Measurements from ENCODE around the gene DAB2.
"Not testable (repeated sequence)": the region's sequence is repeated elsewhere in the genome, so short reads cannot be mapped to it uniquely, and the experiment has no call there.

Gene DAB2

DNA sequence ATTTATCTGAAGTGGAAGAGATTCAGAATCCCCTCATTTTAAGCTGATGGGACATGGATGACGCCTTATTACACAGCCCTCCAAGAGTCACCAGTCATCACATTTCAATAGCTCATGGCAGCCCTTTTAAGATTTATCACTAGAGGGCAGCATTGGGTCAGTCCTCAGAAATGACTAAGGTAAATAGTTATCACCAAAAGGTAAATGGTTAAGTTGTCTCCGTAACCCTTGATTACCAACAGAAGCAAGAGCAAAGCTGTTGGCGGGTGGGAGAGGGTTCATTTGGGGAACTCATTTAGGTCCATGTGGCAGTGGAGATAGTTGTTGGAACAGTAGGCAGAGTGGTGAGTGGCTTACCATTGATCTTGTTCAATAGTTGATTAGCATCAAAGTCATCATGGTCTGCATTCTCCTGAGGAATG lies 48.5 kb downstream of the DAB2 start:
- no peak for DNase-seq

DNA sequence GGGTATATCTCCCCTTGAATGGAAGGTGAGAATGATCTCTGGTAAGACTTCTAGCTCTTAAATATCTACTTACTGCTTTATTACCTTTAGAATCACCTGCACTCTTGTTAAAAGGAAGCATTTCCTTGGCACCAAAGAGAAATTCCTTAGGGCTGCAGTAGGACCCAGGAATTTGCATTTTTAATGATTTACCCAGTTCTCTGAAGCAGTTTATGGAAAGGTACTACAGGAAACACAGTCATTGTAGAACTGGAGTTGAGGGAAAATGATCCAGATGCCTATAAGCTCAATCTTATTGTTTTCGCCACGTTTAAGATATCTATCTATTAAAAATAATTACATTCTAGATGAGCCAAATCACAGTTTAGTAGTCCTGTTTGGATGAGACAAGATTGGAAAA lies 51.0 kb downstream of the DAB2 start:
- DNase-seq: no peak

DNA sequence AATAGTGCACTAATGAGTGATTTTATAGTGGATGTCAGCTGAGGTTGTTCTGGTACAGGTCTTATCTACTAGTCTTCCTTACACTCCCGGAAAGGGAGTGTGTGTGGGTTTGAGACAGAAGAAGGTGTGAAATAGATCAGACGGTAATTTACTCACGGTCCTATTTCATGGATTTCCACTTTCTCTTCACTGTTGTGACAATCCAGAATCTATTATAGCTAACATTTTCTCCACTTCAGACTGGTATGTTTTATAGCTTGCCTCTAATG lies 53.5 kb downstream of the DAB2 start:
- no peak for DNase-seq

DNA sequence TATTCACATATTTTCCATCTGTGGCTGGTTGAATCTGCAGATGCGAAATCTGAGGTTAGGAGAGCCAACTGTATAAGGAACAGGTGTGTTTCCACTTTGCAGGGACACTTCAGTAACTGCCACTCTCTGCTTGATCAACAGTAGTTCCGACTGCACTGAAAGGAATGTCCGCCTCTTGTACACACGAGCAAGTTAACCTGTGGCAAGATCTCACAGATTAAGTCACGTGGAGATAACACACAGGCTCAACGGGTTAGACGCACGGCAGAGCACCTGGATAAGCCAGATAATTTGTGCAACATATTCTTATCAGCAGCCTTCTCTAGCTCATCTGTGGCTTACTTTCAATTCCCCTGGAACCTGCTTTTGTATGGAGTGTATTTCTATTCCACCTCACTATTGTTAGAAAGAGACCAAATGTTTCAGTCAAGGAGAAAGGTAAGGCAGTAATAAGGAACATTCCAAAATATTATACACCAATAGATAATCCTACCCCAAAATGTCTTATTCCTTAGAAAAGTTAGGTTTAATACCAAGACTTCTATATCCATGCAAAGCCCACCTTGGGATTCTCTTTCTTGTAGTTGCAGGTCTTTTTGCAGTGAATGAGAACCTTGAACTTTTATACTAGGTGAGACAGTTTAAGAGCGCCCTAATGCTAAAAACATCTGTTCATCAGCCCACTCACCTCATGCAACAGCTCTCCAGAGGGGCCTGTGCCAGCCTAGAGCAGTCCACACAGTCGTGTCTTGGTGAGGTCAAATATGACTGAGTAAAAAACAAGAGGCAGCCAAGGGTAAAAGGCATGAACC lies 54.0 kb downstream of the DAB2 start:
- no peak for DNase-seq

DNA sequence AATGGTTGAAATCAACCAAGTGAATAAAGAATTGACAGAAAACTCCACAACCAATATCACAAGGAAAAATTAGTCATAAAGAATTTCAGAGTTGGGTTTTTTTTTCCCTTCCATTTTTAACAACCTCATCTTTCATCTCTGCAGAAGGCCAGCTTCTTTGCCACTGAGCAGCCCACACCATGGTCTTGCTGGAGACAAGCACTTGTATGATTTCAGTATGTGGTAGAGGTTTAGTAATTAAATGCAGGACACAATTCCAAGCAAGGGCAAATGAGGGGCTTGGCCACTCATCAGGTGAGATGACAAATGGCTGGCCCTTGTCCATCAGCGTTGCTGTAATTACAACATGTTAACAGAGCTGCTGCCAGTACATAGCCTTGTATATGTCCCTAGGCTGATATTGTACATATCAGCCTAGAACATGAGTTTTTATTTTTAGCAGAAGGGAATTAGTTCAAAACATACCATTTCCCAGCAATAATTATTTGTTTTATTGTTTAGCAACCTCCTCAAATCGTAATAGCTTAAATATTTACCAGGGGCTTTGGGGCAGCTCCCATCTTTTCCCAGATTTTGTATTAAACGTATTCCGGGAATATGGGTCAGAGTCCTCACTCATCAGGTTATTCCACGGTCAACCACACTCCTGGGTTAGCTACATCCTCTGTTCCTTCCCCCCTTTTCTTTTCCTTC lies 55.5 kb downstream of the DAB2 start:
- DNase-seq: no peak

DNA sequence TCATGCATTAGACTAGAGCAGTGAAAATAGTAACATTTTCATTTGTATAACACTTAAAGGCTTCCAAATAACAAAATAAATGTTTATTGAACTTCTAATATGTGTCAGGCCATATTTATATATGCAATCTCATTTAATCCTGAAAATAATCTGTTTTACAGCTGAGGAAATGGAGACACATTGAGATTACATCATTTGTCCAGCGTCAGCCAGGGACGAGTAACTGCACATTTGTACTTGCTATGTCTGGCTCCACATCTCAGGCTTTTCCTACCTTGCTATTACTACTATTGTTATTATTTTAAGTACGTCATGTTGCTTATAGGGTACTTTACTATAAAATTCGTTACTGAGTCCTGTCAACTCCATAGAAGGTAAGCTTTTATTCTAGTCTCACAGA lies 56.7 kb downstream of the DAB2 start:
- DNase-seq: no peak

DNA sequence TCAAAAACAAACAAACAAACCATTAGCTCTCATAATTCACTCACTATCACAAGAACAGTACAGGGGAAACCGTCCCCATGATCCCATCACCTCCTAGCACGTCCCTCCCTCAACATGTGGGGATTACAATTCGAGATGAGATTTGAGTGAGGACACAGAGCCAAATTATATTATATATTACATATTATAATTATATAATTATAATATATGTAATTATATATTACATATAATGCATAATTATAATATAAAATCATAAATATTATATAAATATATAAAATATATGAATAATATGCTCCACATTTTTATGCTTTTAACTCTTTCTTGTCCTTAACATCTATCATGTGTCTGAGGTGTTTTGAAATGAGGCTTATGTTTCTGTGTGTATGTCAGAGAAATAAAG lies 57.1 kb downstream of the DAB2 start:
- no peak for DNase-seq

DNA sequence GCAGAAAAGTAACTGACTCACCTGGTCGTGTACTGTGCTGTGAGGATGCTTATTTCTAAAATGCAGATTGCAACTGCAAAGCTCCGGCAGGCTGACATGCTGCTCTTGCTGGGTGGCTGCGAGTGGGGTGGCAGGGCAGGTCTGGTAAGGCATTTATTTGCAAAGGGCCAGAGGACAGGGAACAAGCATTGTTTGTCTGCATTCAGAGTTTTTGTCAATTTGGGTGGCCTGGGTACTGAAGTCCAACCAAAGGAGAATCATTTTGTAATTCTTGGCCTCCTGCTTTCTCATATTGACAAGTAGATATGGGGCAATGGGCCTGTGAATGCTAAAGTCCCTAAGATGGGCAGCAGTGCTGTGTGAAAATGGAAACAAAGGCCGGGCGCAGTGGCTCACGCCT lies 60.4 kb downstream of the DAB2 start, which contains the start of gene C9:
Gene C9, minus strand, starts transcription at position 129 of the 400 bp plus-strand sequence. Its CDS starts 31 bp downstream, at position 98.
- no peak for DNase-seq

DNA sequence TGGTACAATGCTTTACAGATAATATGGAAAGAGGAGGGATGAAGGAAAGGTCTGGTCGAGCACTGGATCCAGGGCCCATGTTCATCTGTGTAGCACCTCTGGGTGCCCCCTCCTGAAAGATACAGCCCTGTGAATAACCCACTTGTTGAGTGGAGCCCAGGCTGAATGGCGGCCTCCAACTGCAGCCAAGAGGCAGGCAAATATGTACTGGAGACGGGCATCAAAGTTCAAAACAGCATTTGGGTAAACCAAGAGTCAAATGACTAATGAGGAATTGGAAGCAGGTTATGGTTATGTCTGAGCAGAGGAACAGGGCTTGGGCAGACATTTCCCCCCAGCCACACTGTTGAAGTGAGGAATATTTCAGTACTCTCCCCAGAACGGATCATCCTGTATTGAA lies 61.6 kb downstream of the DAB2 start:
- no peak for DNase-seq

DNA sequence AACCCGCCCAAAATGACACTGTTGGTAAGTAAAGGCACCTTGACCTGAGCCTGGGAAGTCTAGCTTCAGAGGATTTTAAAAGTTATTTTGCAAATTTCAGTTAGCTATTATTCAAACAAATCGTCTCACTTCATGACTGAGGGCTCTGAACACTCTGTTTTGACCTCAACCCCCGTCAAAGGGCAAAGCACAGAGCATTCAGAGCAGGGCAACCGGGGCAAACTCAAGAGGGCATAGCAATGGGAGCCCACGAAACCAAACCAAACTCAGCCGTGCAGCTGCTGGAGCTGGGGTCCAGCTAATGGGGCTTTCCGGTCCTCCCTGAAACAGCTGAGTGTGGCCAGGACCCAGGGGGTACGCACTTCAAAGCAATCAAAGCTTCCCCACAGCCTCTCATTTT lies 62.1 kb downstream of the DAB2 start:
- DNase-seq: no peak

DNA sequence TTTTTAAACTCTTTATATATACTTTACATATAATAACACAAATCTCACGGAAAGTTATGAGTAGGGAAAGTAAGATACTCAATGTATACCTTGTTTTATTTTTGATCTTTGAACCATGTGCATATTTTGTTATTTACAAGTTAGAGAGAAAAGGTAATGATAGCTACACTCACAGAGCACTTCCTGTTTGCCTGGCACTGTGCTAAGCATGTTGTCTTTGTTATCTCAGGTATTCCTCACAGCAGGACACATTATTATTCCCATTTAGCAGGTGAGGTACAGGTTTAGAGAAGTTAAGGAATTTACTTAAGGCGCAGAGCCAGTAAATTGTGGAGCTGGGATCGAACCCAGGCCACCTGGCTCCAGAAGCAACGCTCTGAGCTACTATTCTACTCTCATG lies 63.5 kb downstream of the DAB2 start:
- DNase-seq: no peak

DNA sequence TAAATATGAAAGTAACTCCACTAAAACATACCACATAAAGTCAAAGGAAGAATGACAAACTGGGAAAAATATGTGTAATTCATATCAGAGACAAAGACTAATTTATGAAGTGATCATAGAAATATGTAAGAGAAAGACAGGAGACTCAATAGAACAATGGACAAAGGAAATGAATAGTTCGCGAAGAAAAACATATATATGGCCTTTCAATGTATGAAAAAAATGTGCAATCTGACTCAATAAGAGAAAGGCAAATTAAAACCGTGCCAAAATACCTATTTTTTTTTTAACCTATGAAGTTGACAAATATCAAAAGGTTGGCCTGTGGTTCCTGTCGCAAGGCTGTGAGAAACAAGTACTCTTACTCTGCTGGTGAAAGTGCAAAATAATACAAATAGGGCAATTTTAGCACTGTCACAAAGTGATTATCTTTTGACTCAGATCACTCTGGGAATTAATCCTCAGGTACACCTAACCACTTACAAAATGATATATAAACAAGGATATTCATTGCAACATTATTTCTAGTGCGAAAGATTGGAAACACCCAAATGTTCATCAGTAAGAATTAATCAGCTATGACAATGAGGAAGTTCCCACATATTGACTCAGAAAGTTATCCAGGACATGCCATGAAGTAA lies 64.2 kb downstream of the DAB2 start:
- DNase-seq: no peak

DNA sequence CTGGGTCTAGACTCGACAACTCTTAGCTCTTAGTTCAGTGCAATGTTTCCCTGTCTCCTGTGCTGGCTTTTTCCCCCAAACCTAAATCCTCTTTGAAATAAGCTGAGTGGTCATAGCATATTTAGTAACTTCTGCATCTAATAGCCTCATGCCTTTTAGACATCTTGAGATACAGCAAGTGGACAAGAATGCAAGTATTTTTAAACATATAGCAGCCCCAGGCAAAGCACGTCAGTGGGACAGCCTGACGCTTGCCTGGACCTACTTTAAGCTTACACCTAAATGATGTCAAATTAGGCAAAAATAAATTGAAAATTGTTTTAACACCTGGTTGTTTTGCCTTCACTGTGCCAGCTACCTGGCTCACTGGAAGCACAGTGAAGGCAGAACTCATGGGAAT lies 68.5 kb downstream of the DAB2 start:
- DNase-seq: no peak

DNA sequence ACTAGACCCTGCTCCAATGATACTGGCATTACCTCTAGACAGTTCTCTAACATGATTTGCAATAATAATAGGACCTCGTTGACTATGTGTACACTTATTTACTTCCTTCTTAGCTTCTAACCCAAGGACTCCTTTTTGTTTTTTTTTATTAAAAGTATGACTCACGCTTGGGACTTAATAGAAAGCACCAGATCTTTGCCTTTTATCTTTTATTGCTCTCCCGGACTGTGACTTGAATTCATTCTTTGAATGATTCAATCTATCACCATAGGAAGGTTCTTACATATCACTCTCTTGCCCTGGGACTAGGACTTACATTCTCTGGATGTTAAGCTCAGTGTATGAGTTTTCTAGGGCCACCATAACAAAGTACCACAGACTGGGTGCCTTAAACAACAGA lies 69.5 kb downstream of the DAB2 start:
- no peak for DNase-seq

DNA sequence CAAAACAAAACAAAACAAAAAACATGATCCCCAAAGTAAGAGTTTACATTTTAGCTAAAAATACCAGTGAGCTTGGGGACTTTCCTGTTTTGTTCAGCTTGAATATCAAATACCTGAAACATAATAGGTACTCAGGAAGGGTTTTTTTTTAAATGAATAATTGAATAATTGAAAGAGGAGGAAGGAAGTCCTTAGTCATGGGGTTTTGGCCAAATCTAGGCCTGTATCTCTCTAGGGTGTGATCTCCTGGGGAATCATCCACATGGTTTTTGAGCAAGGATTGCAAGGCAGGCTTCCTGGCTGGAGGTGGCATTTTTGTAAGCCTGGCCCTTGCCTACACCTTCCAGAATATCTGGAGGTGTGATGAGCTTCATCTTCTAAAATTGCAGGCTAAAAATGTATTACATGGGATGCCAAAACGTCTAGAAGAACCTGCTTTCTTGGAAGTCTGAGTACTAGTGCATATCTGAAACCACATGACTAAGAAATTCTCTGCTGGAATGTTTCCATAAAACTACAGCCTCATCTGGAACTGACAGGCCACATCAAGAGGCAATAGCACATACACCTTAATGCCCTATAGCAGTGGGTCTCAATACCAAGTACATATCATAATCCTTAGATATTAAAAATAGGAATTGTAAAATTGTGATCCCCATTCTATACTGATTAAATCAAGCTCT lies 70.9 kb downstream of the DAB2 start:
- no peak for DNase-seq

DNA sequence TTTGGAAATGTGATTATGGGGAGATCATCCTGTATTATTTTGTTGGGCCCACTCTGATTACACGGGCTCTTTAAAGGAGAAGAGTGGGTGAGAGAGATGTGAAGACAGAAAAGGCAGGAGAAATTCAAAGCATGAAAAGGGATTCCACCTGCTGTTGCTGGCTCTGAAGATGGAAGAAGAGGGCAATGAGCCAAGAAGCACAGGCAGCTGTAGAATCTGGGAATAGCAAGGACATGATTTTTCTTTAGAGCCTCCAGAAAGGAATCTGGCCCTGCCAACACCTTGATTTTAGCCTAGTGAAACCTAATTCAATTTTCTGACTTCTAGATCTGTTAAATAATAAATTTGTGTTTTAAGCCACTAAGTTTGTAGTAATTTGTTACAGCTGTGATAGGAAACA lies 71.8 kb downstream of the DAB2 start:
- no peak for DNase-seq

DNA sequence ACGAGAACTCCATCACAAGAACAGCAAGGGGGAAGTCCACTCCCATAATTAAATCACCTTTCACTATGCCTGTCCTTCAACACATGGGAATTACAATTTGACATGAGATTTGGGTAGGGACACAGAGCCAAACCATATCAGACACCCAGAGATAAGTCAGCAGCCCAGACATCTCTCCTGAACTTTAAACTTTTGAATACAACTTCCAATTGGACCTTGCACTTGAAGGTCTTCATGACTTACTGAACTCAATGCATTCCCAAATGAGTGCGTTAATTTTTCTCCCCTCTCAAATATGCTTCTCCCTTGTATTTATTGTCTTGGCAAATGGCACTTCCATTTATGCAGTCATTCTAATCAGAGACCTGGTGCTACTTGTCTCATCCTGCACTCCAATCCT lies 72.6 kb downstream of the DAB2 start:
- DNase-seq: no peak

DNA sequence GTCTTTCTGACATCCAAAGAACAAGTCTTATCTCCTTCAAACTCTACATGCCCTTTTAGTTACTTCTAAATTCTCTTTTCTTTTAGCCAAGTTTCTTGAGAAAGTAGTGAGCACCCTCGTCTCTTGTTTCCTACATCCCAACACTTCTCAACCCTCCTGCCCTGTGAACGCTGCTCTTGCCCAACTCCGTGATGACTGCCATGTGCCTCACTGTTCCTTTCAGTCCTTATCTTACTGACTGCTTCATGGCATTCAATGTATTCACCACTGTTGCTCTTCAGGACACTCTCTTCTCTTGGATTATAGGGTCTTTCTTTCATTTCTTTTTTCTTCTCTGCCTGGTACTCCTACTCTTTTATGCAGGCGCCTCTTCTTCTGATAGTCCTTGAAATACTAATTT lies 75.3 kb downstream of the DAB2 start:
- DNase-seq: no peak

DNA sequence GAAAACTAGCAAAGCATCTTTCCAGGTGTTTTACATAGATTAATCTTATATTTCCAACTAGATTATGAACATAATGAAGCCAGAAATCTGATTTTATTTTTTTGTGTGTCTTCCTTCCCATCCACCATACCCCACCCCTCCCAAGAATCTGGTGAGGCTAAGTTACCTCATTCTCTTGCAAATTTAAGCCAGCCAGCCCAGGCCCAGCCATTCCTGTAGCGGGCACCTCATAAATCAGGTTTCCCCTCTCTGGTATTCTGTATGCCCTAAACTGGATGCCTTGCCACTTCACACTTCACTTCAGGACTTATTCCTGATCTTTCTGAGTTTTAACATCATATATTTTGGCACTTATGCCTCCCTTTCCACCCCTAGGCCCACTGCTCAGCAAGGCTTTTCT lies 82.3 kb downstream of the DAB2 start:
- DNase-seq: no peak

DNA sequence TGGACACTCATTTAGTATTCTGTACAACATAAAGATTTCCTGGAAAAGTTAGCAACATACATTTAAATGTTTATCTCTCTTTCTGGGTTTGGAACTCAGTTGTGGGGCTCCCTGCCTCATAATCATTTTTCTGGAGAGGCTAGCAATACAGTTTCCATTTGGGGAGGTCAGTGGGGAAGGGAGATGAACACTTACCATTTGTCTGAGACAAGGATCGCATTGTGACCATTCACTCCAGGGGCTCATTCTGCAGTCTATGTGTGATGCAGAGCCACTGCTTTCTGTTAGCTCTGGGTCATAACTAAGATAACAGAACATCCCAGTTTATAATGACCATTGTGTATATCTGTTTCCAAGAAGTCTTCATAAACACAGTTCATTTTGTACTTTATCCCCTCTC lies 82.9 kb downstream of the DAB2 start:
- no peak for DNase-seq

DNA sequence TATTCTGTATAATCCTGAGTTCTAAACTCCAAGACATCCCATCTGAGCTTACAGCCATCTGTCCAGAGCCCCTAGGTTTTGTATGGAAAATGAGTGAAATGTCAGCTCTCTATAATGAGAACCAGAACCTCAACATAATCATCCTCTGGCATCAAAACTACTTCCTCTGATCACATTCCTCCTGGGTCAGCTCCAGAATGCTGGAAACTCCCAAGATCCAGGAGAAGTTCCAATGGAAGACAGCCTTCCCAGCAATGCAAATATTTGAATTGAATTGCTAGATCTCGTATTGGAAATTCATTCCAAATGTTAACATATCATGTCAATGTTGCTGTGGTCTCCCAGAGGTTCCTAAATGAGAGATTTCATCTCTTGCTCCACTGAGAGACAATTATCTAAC lies 84.3 kb downstream of the DAB2 start:
- no peak for DNase-seq

DNA sequence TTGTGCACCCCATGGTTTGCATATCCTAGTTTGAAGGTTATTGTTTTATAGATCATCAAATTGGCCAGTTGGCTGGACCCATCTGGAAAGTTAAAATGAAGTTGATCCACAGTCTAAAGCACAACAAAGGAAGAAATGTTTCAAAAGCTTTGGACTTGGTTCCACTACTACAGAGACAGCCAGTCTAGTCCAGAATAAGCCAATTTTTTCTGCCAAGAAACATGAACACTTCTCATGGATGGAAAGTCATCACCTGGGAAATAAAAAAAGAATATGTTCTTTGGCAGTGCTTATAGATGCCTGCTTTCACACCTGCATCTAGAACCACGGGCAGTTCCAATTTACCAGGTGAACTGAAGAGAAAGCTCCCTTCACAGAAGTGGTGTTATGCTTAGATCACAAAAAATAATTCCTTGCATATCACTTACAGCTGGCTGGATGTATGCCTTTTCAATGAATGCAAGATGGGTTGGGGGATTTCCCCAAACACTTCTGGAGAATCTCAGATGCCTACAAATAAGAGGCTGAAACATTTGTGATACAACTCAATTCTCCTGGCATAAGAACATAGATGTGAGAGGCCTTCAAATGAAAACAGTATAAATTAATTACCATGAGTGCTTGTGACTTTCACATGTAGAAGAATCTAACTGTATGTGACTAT lies 87.4 kb downstream of the DAB2 start:
- no peak for DNase-seq

DNA sequence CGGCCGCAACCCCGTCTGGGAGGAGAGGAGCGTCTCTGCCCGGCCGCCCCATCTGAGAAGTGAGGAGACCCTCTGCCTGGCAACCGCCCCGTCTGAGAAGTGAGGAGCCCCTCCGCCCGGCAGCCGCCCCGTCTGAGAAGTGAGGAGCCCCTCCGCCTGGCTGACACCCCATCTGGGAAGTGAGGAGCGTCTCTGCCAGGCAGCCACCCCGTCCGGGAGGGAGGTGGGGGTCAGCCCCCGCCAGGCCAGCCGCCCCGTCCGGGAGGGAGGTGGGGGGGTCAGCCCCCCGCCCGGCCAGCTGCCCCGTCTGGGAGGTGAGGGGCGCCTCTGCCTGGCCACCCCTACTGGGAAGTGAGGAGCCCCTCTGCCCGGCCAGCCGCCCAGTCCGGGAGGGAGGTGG lies 90.5 kb downstream of the DAB2 start:
- not testable (repeated sequence) for DNase-seq
